GM12878 (cell line): ENCODE results near the gene PDE1C. TPM values are rescaled to one million over a fixed set of nuclear protein-coding genes. Genes with fewer than 3 reads are reported as not detected.

Experiments used
- ATAC-seq: fragments of 200-7000 bp; cut with Tn5 transposase; 3 replicates; pipeline ENCODE4 v1.9.1; 2020; ENCODE audit warnings: mild to moderate bottlenecking, moderate library complexity
- BruUV-seq: library from RNA; stranded (reverse); fragments of 400-500 nt; replicated peaks from 2 replicates; lab custom pipeline; 2021; lab: Mats Ljungman, UMichigan
- CTCF ChIA-PET: fragments of 300-600 bp; sonication (Branson Sonifier 250); formaldehyde crosslinking; extraction: SDS; loops from one replicate; lab custom pipeline; 2021; ENCODE audit warnings: inconsistent platforms; lab: Yijun Ruan, JAX
- POLR2A ChIA-PET: fragments of 350-600 bp; formaldehyde crosslinking; extraction: SDS; loops from one replicate; lab custom pipeline; 2021; ENCODE audit warnings: inconsistent platforms; lab: Charles Lee
- RAD21 ChIA-PET: fragments of 300-600 bp; sonication (Branson Sonifier 250); formaldehyde crosslinking; loops from one replicate; lab custom pipeline; 2023; ENCODE audit warnings: antibody characterized with exemption; ENCODE audit not compliant: unreplicated experiment; lab: Charles Lee
- SMC1A ChIA-PET: fragments of 300-600 bp; sonication (Branson Sonifier 250); formaldehyde crosslinking; loops from one replicate; lab custom pipeline; 2023; ENCODE audit not compliant: unreplicated experiment, uncharacterized antibody; lab: Charles Lee
- DNase-seq: peaks from one replicate; pipeline ENCODE4 v3.0.0-alpha.2; 2011; ENCODE audit warnings: low read depth, low spot score
- FAIRE-seq: peaks from 3 replicates; lab custom pipeline; 2011; peaks lifted over from hg19 to GRCh38; lab: Jason Lieb, UNC
- H2AFZ ChIP-seq: 2 replicates; pipeline ENCODE4 v1.6.0; 2011; ENCODE audit warnings: low read depth, low read length, control low read depth; ENCODE audit not compliant: control insufficient read depth
- H3K27ac ChIP-seq: 2 replicates; pipeline ENCODE4 v1.5.1; 2011; ENCODE audit warnings: control low read depth; ENCODE audit not compliant: control insufficient read depth, insufficient read depth
- H3K27me3 ChIP-seq, 2 experiments: replicated peaks in 1 of 2; 2 replicates each; pipeline versions ENCODE4 v1.6.0 to v1.6.1; 2011; ENCODE audit warnings: low read length in 1 of 2; ENCODE audit not compliant: control insufficient read depth in 2 of 2, insufficient read depth in 2 of 2
- H3K36me3 ChIP-seq, 2 experiments: 2 replicates each; pipeline ENCODE4 v1.5.1; 2011; ENCODE audit warnings: low read length in 1 of 2; ENCODE audit not compliant: control insufficient read depth in 2 of 2, insufficient read depth in 2 of 2
- H3K4me1 ChIP-seq: 2 replicates; pipeline ENCODE4 v1.6.1; 2011; ENCODE audit warnings: mild to moderate bottlenecking, low read length, moderate library complexity, mixed read lengths; ENCODE audit not compliant: control insufficient read depth, insufficient read depth
- H3K4me2 ChIP-seq: 2 replicates; pipeline ENCODE4 v1.6.0; 2011; ENCODE audit warnings: control low read depth; ENCODE audit not compliant: control insufficient read depth, insufficient read depth
- H3K4me3 ChIP-seq: fragments of 200-600 bp; sonication (generic); 2 replicates; pipeline ENCODE4 v1.5.1; 2016
- H3K79me2 ChIP-seq: 2 replicates; pipeline ENCODE4 v1.6.0; 2011; ENCODE audit warnings: low read length; ENCODE audit not compliant: control insufficient read depth, insufficient read depth
- H3K9ac ChIP-seq: 2 replicates; pipeline ENCODE4 v1.8.0; 2011; ENCODE audit warnings: low read length, control low read depth, mixed read lengths; ENCODE audit not compliant: control insufficient read depth, insufficient read depth
- H3K9me3 ChIP-seq: replicated peaks from 3 replicates; pipeline ENCODE4 v1.5.1; 2011; ENCODE audit warnings: mild to moderate bottlenecking, low read length; ENCODE audit not compliant: control insufficient read depth, insufficient read depth
- H4K20me1 ChIP-seq: 2 replicates; pipeline ENCODE4 v1.6.0; 2011; ENCODE audit not compliant: control insufficient read depth, insufficient read depth
- HDGF ChIP-seq: fragments of 450-650 bp; IDR thresholded peaks from 2 replicates; pipeline ENCODE4 v1.6.1; 2016; ENCODE audit warnings: antibody characterized with exemption
- LARP7 ChIP-seq: fragments of 450-650 bp; IDR thresholded peaks from 2 replicates; pipeline ENCODE4 v1.6.1; 2017; ENCODE audit warnings: mild to moderate bottlenecking
- MEF2A ChIP-seq: IDR thresholded peaks from 2 replicates; pipeline ENCODE4 v1.6.1; 2011; ENCODE audit warnings: low read depth, mild to moderate bottlenecking, low read length, moderate library complexity; ENCODE audit not compliant: insufficient read depth
- NFYA ChIP-seq: IDR thresholded peaks from 2 replicates; pipeline ENCODE4 v1.6.1; 2011; ENCODE audit warnings: low read depth, mild to moderate bottlenecking, low read length, improper control_type of control experiment, borderline replicate concordance
- NFYB ChIP-seq: IDR thresholded peaks from 2 replicates; pipeline ENCODE4 v1.6.1; 2011; ENCODE audit warnings: low read depth, mild to moderate bottlenecking, low read length, improper control_type of control experiment, moderate library complexity; ENCODE audit not compliant: insufficient read depth
- PML ChIP-seq: IDR thresholded peaks from 2 replicates; pipeline ENCODE4 v1.6.1; 2012; ENCODE audit warnings: low read length, inconsistent platforms
- RAD21 ChIP-seq: IDR thresholded peaks from 2 replicates; pipeline ENCODE4 v1.6.1; 2011; ENCODE audit warnings: mild to moderate bottlenecking, low read depth, low read length, moderate library complexity; ENCODE audit not compliant: insufficient read depth
- ZBED1 ChIP-seq: IDR thresholded peaks from 2 replicates; pipeline ENCODE4 v1.6.1; 2016; ENCODE audit warnings: borderline replicate concordance
- WGBS: methylation state at CpG from one replicate; pipeline ENCODE4 v1.1.6; 2016; ENCODE audit warnings: low lambda C conversion rate; ENCODE audit not compliant: insufficient replicate concordance, insufficient coverage; ENCODE audit errors: missing lambda C conversion rate; 5-methylcytosine and 5-hydroxymethylcytosine counted together
- in situ Hi-C: fragments of 300-500 bp; cut with MboI; formaldehyde crosslinking; loops from 9 replicates; pipeline ENCODE4 v1.14.3; 2018; ENCODE audit warnings: mixed read lengths
- intact Hi-C: fragments of 100-400 bp; cut with micrococcal nuclease; formaldehyde crosslinking; loops from one replicate; pipeline ENCODE4 v1.14.2; 2022; ENCODE audit not compliant: unreplicated experiment
- polyA plus RNA-seq, 11 experiments: library from polyadenylated mRNA; depleted of rRNA in 4 of 11; unstranded in 6 of 11; stranded (reverse) in 5 of 11; fragments of >200 nt; fragmentation: Nextera tagmentation in 4 of 11; fragmentation: Illumina TruSeq in 1 of 11; extraction: Ambion mirVana in 4 of 11; extraction: Trizol in 1 of 11; gene quantifications; 1 replicate in 1 of 11; 2 replicates in 10 of 11; pipeline versions ENCODE4 v1.2.1 to v1.2.3, GENCODE V29; 2011 to 2016; ENCODE audit warnings: inconsistent platforms in 2 of 11, missing spikeins in 2 of 11, low read depth in 1 of 11
- total RNA-seq, 4 experiments: library from RNA; depleted of rRNA in 3 of 4; stranded (reverse); fragments of >200 nt in 3 of 4; fragmentation: Illumina TruSeq in 1 of 4; extraction: Trizol in 1 of 4; gene quantifications; 2 replicates each; pipeline versions ENCODE4 v1.2.1 to v1.2.3, GENCODE V29; 2013 to 2021
- TF ChIP-seq, protein P1 (sequence below): fragments of 450-650 bp; formaldehyde crosslinking; IDR thresholded peaks from 2 replicates; pipeline ENCODE4 v1.5.0; 2022; ENCODE audit warnings: mild to moderate bottlenecking, missing genetic modification characterization
- TF ChIP-seq, protein P2 (sequence below): IDR thresholded peaks from 2 replicates; pipeline ENCODE4 v1.6.1; 2011; ENCODE audit warnings: low read depth, low read length, improper control_type of control experiment, borderline replicate concordance
- TF ChIP-seq, protein P3 (sequence below): fragments of 450-650 bp; IDR thresholded peaks from 2 replicates; pipeline ENCODE4 v1.6.1; 2016; ENCODE audit warnings: mild to moderate bottlenecking
- TF ChIP-seq, protein P4 (sequence below): fragments of 450-650 bp; IDR thresholded peaks from 2 replicates; pipeline ENCODE4 v1.6.1; 2017; ENCODE audit warnings: antibody characterized with exemption, mild to moderate bottlenecking, moderate library complexity

PDE1C gene
- total and polyA plus RNA-seq, 10 of the 15 experiments (the other 5 are each of a cell fraction or from before 2014, with no cell fraction given): 0.29 to 2.3 (median 0.70) TPM

DNA sequence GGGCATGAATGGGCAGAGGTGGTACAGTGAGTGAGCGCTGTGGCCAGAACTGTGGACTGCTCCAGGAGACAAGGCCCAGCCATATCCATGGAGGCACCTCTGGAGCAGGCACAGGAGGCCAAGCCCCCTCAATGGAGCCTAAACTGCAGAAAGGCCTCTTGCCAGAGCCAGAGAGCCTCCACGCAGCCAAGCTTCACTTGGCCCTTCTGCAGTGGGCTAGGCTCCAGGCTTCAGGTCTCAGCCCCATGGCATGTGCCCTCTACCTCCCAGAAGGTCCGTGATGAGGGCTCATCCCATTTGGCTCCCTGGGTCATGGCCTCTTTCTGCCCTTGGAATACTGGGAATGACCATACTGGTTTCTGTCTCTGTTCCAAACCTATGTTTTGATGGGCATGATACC is 8.9 kb downstream of the PDE1C start:
- H3K4me2 ChIP-seq: no peak overlapping the region
- POLR2A ChIA-PET: no interaction called here
- no peaks in the 10 kb centered on the region for H4K20me1 ChIP-seq
- H3K9me3 ChIP-seq: no peaks in the 10 kb centered on the region; the same call in 2 of the 3 replicates
- SMC1A ChIA-PET: interaction anchor here (0.9 to 11.5 kb wide), 6 partner anchors 11 to 279 kb away, joined by 3 to 69 read pairs (median 6); no protein-coding TSS in a partner anchor
- ATAC-seq (no peak), FAIRE-seq (no peak), DNase-seq (no peak)
- intact Hi-C loops (loop anchor here (5.0 kb wide), 2 partner anchors 279 to 314 kb away; no protein-coding TSS in a partner anchor), in situ Hi-C loops (no loop called here)
- no peak overlapping the region for H3K4me3 ChIP-seq
- no peaks in the 10 kb centered on the region; a peak in 1 of 4 replicates for H3K27me3 ChIP-seq
- no peak for TF ChIP-seq MEF2A
- TF ChIP-seq NFYB: no peak
- TF ChIP-seq, protein P1, sequence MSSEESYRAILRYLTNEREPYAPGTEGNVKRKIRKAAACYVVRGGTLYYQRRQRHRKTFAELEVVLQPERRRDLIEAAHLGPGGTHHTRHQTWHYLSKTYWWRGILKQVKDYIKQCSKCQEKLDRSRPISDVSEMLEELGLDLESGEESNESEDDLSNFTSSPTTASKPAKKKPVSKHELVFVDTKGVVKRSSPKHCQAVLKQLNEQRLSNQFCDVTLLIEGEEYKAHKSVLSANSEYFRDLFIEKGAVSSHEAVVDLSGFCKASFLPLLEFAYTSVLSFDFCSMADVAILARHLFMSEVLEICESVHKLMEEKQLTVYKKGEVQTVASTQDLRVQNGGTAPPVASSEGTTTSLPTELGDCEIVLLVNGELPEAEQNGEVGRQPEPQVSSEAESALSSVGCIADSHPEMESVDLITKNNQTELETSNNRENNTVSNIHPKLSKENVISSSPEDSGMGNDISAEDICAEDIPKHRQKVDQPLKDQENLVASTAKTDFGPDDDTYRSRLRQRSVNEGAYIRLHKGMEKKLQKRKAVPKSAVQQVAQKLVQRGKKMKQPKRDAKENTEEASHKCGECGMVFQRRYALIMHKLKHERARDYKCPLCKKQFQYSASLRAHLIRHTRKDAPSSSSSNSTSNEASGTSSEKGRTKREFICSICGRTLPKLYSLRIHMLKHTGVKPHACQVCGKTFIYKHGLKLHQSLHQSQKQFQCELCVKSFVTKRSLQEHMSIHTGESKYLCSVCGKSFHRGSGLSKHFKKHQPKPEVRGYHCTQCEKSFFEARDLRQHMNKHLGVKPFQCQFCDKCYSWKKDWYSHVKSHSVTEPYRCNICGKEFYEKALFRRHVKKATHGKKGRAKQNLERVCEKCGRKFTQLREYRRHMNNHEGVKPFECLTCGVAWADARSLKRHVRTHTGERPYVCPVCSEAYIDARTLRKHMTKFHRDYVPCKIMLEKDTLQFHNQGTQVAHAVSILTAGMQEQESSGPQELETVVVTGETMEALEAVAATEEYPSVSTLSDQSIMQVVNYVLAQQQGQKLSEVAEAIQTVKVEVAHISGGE (CRISPR knock-in tag): no peak
- no peak for TF ChIP-seq HDGF
- no peak for TF ChIP-seq PML
- TF ChIP-seq, protein P2, sequence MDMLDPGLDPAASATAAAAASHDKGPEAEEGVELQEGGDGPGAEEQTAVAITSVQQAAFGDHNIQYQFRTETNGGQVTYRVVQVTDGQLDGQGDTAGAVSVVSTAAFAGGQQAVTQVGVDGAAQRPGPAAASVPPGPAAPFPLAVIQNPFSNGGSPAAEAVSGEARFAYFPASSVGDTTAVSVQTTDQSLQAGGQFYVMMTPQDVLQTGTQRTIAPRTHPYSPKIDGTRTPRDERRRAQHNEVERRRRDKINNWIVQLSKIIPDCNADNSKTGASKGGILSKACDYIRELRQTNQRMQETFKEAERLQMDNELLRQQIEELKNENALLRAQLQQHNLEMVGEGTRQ: no peak
- no peak for TF ChIP-seq RAD21
- no peak for TF ChIP-seq NFYA
- TF ChIP-seq LARP7: no peak
- TF ChIP-seq, protein P3, sequence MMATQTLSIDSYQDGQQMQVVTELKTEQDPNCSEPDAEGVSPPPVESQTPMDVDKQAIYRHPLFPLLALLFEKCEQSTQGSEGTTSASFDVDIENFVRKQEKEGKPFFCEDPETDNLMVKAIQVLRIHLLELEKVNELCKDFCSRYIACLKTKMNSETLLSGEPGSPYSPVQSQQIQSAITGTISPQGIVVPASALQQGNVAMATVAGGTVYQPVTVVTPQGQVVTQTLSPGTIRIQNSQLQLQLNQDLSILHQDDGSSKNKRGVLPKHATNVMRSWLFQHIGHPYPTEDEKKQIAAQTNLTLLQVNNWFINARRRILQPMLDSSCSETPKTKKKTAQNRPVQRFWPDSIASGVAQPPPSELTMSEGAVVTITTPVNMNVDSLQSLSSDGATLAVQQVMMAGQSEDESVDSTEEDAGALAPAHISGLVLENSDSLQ: no peak
- TF ChIP-seq, protein P4, sequence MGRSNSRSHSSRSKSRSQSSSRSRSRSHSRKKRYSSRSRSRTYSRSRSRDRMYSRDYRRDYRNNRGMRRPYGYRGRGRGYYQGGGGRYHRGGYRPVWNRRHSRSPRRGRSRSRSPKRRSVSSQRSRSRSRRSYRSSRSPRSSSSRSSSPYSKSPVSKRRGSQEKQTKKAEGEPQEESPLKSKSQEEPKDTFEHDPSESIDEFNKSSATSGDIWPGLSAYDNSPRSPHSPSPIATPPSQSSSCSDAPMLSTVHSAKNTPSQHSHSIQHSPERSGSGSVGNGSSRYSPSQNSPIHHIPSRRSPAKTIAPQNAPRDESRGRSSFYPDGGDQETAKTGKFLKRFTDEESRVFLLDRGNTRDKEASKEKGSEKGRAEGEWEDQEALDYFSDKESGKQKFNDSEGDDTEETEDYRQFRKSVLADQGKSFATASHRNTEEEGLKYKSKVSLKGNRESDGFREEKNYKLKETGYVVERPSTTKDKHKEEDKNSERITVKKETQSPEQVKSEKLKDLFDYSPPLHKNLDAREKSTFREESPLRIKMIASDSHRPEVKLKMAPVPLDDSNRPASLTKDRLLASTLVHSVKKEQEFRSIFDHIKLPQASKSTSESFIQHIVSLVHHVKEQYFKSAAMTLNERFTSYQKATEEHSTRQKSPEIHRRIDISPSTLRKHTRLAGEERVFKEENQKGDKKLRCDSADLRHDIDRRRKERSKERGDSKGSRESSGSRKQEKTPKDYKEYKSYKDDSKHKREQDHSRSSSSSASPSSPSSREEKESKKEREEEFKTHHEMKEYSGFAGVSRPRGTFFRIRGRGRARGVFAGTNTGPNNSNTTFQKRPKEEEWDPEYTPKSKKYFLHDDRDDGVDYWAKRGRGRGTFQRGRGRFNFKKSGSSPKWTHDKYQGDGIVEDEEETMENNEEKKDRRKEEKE: no peak
- TF ChIP-seq ZBED1: no peak
- no peak overlapping the region for H3K9ac ChIP-seq
- no peak overlapping the region for H2AFZ ChIP-seq
- H3K4me1 ChIP-seq: no peaks in the 10 kb centered on the region
- H3K79me2 ChIP-seq: no peaks in the 10 kb centered on the region
- 8% methylated on average over 3 of the region's 3 CpGs for whole genome bisulfite sequencing
- no TSS peak for BruUV-seq
- no peak overlapping the region for H3K27ac ChIP-seq
- no peaks in the 10 kb centered on the region for H3K36me3 ChIP-seq
- CTCF ChIA-PET: interaction anchor here (0.7 to 4.2 kb wide), 11 partner anchors 8 to 317 kb away, joined by 3 to 26 read pairs (median 4); no protein-coding TSS in a partner anchor
- RAD21 ChIA-PET: interaction anchor here (0.9 to 2.1 kb wide), 4 partner anchors 10 to 169 kb away, joined by 3 to 6 read pairs (median 5); no protein-coding TSS in a partner anchor
